Activated naive CD4-positive, alpha-beta T cell treated with anti-CD3 and anti-CD28 coated beads, Interleukin-2, amount 50 U/mL, for 72 hours (primary cell): Measurements from ENCODE around the gene INHBB. TPM values are rescaled to one million over a fixed set of nuclear protein-coding genes. Genes with fewer than 3 reads are reported as not detected.

Source experiments
- ATAC-seq, 2 donors: fragments of 150-1000 bp; cut with Tn5 transposase; 2 replicates each; pipeline ENCODE4 v1.10.0; 2021; ENCODE audit warnings: mild to moderate bottlenecking in 2 of 2, moderate library complexity in 2 of 2
- DNase-seq, 2 donors: peaks; one replicate each; pipeline ENCODE4 v3.0.0; 2021 to 2022; ENCODE audit warnings: low spot score in 2 of 2
- H3K27ac Mint-ChIP-seq, 2 donors: one replicate each; pipeline ENCODE4 v1.8.0; 2022; ENCODE audit warnings: mild to moderate bottlenecking in 2 of 2, mixed read lengths in 2 of 2
- H3K36me3 Mint-ChIP-seq, 2 donors: one replicate each; pipeline ENCODE4 v1.8.0; 2022; ENCODE audit warnings: mixed read lengths in 2 of 2
- H3K9me3 Mint-ChIP-seq, 2 donors: one replicate each; pipeline ENCODE4 v1.8.0; 2022; ENCODE audit warnings: mixed read lengths in 2 of 2
- total RNA-seq, 2 donors: library from RNA; stranded (reverse); gene quantifications; one replicate each; pipeline ENCODE4 v1.2.3, GENCODE V29; 2022

INHBB gene
- total RNA-seq, 2 donors from 2014 or later, result not detected

GRCh38 chr2:120323807-120324399 lies 22.0 kb upstream of the INHBB start:
- no peak for DNase-seq
- no peak overlapping the region for H3K27ac Mint-ChIP-seq
- H3K9me3 Mint-ChIP-seq, result no peaks in the 10 kb centered on the region
- no peak for ATAC-seq
- no peaks in the 10 kb centered on the region for H3K36me3 Mint-ChIP-seq

GRCh38 chr2:120324933-120325332 lies 21.0 kb upstream of the INHBB start:
- ATAC-seq, result no peak
- Mint-ChIP-seq H3K27ac (no peak overlapping the region), H3K36me3 (no peaks in the 10 kb centered on the region), H3K9me3 (no peaks in the 10 kb centered on the region)
- DNase-seq, result no peak

- Mint-ChIP-seq H3K27ac (no peak overlapping the region), H3K9me3 (no peaks in the 10 kb centered on the region), H3K36me3 (no peaks in the 10 kb centered on the region)
- ATAC-seq (no peak), DNase-seq (no peak)
Measured at GRCh38 chr2:120326066-120326465, 19.9 kb upstream of the INHBB start.

GRCh38 chr2:120330946-120331822 lies 14.8 kb upstream of the INHBB start:
- H3K27ac Mint-ChIP-seq, result no peak overlapping the region
- DNase-seq (no peak), ATAC-seq (no peak)
- no peaks in the 10 kb centered on the region for H3K36me3 Mint-ChIP-seq
- H3K9me3 Mint-ChIP-seq, result no peaks in the 10 kb centered on the region

- Mint-ChIP-seq H3K9me3 (no peaks in the 10 kb centered on the region), H3K27ac (no peak overlapping the region), H3K36me3 (no peaks in the 10 kb centered on the region)
- DNase-seq, result no peak
- no peak for ATAC-seq
Measured at GRCh38 chr2:120331903-120332302, 14.0 kb upstream of the INHBB start.

GRCh38 chr2:120332384-120332783 lies 13.6 kb upstream of the INHBB start:
- no peaks in the 10 kb centered on the region for H3K9me3 Mint-ChIP-seq
- no peak for DNase-seq
- no peaks in the 10 kb centered on the region for H3K36me3 Mint-ChIP-seq
- H3K27ac Mint-ChIP-seq, result no peak overlapping the region
- no peak for ATAC-seq

GRCh38 chr2:120334068-120334467 lies 11.9 kb upstream of the INHBB start:
- ATAC-seq (no peak), DNase-seq (no peak)
- no peaks in the 10 kb centered on the region for H3K36me3 Mint-ChIP-seq
- no peaks in the 10 kb centered on the region for H3K9me3 Mint-ChIP-seq
- no peak overlapping the region for H3K27ac Mint-ChIP-seq

GRCh38 chr2:120336749-120337148 lies 9.2 kb upstream of the INHBB start:
- Mint-ChIP-seq H3K9me3 (no peaks in the 10 kb centered on the region), H3K27ac (no peak overlapping the region), H3K36me3 (no peaks in the 10 kb centered on the region)
- no peak for DNase-seq
- no peak for ATAC-seq

- no peak overlapping the region for H3K27ac Mint-ChIP-seq
- no peaks in the 10 kb centered on the region for H3K9me3 Mint-ChIP-seq
- H3K36me3 Mint-ChIP-seq, result peaks cover 0 to 5% of the 10 kb centered on the region in 2 donors
- ATAC-seq (no peak), DNase-seq (no peak)
Measured at GRCh38 chr2:120338015-120338414, 7.9 kb upstream of the INHBB start.

GRCh38 chr2:120341977-120342376 lies 4.0 kb upstream of the INHBB start:
- Mint-ChIP-seq H3K9me3 (no peaks in the 10 kb centered on the region), H3K27ac (no peak overlapping the region), H3K36me3 (peaks cover 3 to 7% of the 10 kb centered on the region in 2 donors)
- DNase-seq, result no peak
- no peak for ATAC-seq

GRCh38 chr2:120342446-120342845 lies 3.5 kb upstream of the INHBB start:
- ATAC-seq (no peak), DNase-seq (no peak)
- peaks cover 4 to 10% of the 10 kb centered on the region in 2 donors for H3K36me3 Mint-ChIP-seq
- H3K27ac Mint-ChIP-seq, result no peak overlapping the region
- no peaks in the 10 kb centered on the region for H3K9me3 Mint-ChIP-seq

- Mint-ChIP-seq H3K9me3 (no peaks in the 10 kb centered on the region), H3K27ac (no peak overlapping the region), H3K36me3 (peaks cover 4 to 10% of the 10 kb centered on the region in 2 donors)
- DNase-seq (no peak), ATAC-seq (peak; percentile 10 to 18)
Measured at GRCh38 chr2:120343100-120343432, 2.9 kb upstream of the INHBB start.

GRCh38 chr2:120343433-120344105 lies 2.4 kb upstream of the INHBB start:
- no peak overlapping the region for H3K27ac Mint-ChIP-seq
- peaks cover 4 to 10% of the 10 kb centered on the region in 2 donors for H3K36me3 Mint-ChIP-seq
- DNase-seq (peak in 1 of 2 donors; percentile 76), ATAC-seq (peak; percentile 66 to 75)
- H3K9me3 Mint-ChIP-seq, result no peaks in the 10 kb centered on the region

- Mint-ChIP-seq H3K36me3 (peaks cover 4 to 10% of the 10 kb centered on the region in 2 donors), H3K27ac (no peak overlapping the region), H3K9me3 (no peaks in the 10 kb centered on the region)
- ATAC-seq, result no peak
- peak in 1 of 2 donors; percentile 21 for DNase-seq
Measured at GRCh38 chr2:120344214-120344975, 1.5 kb upstream of the INHBB start.

GRCh38 chr2:120344976-120345581 lies 857 bp upstream of the INHBB start:
- ATAC-seq (peak; percentile 17 to 42), DNase-seq (peak in 1 of 2 donors; percentile 50)
- Mint-ChIP-seq H3K27ac (no peak overlapping the region), H3K36me3 (peaks cover 4 to 10% of the 10 kb centered on the region in 2 donors), H3K9me3 (no peaks in the 10 kb centered on the region)

GRCh38 chr2:120345608-120346007 lies 328 bp upstream of the INHBB start:
- Mint-ChIP-seq H3K9me3 (no peaks in the 10 kb centered on the region), H3K27ac (no peak overlapping the region), H3K36me3 (peaks cover 4 to 10% of the 10 kb centered on the region in 2 donors)
- ATAC-seq (no peak), DNase-seq (no peak)
